IPS DF 19.7 (cell line): Measurements from ENCODE around the gene ANKS3.

ENCODE experiments used
- DNase-seq: peaks from one replicate; pipeline ENCODE4 v3.0.0-alpha.2; 2013; ENCODE audit warnings: low read depth, low spot score

Gene ANKS3

GRCh38 chr16:4724661-4725270, 9.3 kb downstream of the ANKS3 start:
- no peak for DNase-seq

GRCh38 chr16:4723071-4723767, 10.9 kb downstream of the ANKS3 start:
- DNase-seq: no peak

GRCh38 chr16:4718466-4718865, 15.6 kb downstream of the ANKS3 start:
- DNase-seq: no peak

DNA sequence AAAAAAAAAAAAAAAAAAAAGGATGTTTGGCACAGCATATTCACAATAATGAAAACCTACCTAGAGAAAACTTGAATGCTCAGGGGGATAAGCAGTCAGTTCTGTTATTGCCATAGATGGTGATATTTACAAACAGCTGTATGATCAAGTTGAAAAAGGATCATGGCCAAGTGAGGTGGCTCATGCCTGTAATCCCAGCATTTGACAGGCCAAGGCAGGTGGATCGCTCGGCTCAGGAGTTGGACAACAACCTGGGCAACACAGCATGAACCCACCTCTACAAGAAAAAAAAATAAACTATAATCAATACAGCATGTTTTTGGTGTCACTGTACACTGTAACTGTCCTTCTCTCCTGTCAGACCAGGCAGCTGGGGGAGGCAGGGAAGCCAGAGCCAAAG, 19.1 kb downstream of the ANKS3 start:
- DNase-seq: no peak

- no peak for DNase-seq
Observed at GRCh38 chr16:4713663-4714501, 20.2 kb downstream of the ANKS3 start.

GRCh38 chr16:4709481-4709880, 24.6 kb downstream of the ANKS3 start:
- DNase-seq: no peak

DNA sequence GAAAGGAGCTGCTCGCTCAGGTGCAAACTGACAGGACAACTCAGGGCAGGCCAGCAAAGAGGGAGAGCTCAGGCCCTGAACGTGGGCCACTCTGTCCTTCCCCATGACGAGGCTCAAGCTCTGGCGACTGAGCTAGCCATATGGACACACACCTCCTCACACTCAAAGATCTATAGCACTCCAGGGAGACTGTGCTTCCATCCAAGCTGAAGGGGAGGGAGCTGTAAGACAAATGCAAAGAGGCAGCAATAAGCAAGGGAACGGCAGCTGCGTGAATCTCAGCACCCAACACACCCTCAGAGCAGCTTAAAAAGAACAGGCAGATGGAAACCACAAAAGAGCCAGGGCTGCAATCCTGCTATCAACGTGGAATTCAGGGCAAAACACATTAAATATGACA, 27.2 kb downstream of the ANKS3 start:
- no peak for DNase-seq

GRCh38 chr16:4704913-4705312, 29.2 kb downstream of the ANKS3 start:
- no peak for DNase-seq

GRCh38 chr16:4704491-4704890, 29.6 kb downstream of the ANKS3 start:
- no peak for DNase-seq

GRCh38 chr16:4703906-4704305, 30.2 kb downstream of the ANKS3 start:
- DNase-seq: no peak

- no peak for DNase-seq
Observed at GRCh38 chr16:4702466-4702808, 31.6 kb downstream of the ANKS3 start.

- DNase-seq: no peak
Observed at GRCh38 chr16:4701791-4702465, 32.1 kb downstream of the ANKS3 start.

GRCh38 chr16:4700997-4701743, 32.9 kb downstream of the ANKS3 start:
- DNase-seq: no peak

DNA sequence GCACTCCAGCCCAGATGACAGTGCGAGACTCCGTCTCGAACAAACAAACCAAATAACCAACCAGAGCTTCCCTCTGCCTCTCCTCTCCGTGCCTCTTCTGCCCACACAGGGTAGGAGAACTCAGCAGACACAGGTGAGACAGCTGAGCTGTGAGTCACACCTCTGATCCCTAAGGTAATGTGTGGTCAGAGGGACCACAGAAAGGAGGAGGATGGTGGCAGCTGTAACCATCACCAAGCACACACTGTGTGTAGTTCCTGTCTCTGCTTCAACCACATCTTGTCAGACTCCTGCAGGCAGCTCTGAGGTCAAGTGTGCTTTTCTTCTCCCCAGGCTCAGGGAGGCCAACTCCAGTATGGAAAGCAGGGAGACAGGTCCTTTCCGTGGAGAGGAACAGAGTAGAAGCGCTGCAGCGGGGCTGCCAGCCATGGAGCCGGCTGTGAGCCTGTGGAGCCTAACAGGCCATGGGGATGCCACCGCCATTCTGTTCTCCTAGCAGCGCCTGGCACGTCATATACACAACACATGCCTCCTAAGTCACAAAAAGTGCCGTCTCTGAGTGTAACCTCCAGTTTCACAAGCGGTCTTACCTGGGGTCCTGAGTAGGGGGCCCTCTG, 33.6 kb downstream of the ANKS3 start:
- no peak for DNase-seq

GRCh38 chr16:4699046-4699556, 35.0 kb downstream of the ANKS3 start:
- no peak for DNase-seq

DNA sequence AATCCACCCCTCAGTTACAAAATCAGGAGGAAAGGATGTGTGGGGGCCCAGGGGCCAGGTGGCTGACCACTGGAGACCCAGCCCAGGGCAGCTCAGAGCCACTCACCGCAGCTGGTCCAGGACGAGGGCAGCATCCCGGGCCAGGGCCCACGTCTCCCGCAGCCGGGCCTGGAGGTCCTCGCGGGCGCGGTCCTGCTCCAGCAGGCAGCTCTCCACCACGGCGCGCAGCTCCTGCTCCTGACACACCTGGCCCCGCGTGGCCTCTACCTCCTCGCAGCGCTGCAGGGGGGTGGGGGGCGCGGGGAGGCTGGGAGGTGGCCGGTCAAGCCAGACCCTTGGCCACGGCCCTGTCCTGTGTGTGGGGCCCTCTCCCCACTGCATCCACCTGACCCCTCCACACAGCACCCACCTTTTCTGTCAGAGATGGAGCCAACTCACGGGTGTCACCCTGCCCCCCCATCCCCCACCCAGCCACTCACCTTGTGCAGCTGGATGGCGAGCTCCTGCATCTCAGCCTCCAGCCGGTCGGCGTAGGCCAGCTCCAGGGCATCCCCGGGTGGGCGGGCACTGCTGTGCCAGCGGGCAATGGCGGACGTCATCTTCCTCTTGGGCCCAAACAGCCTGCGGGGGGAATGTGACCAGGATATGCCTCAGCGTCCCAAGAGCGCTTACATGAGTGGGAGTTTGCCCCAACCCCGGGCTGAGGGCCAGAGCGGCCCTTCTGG, 35.6 kb downstream of the ANKS3 start:
- no peak for DNase-seq

- DNase-seq: no peak
Observed at GRCh38 chr16:4697848-4698291, 36.2 kb downstream of the ANKS3 start.

GRCh38 chr16:4696905-4697847, 36.9 kb downstream of the ANKS3 start:
- DNase-seq: no peak
